Cardiac fibroblast (primary cell): ENCODE results near the gene TDRD12.

Experiments
- DNase-seq, 2 donors: peaks; one replicate each; pipeline versions ENCODE4 v3.0.0 to v3.0.0-alpha.2; 2010; ENCODE audit warnings: low read depth in 2 of 2
- H3K4me3 ChIP-seq, 2 donors: replicated peaks in 1 of 2; 1 replicate in 1 of 2; 2 replicates in 1 of 2; pipeline ENCODE4 v1.5.1; 2011; ENCODE audit warnings: low read depth in 2 of 2, low read length in 2 of 2, mild to moderate bottlenecking in 2 of 2, moderate library complexity in 1 of 2
- CTCF ChIP-seq: IDR thresholded peaks from one replicate; pipeline ENCODE4 v1.5.1; 2011; ENCODE audit warnings: low read depth, mild to moderate bottlenecking, low read length, inconsistent platforms

The TDRD12 gene

GRCh38 chr19:32812571-32812970 is 93.0 kb downstream of the TDRD12 start:
- DNase-seq: no peak
- H3K4me3 ChIP-seq: no peak overlapping the region
- TF ChIP-seq CTCF: no peak

- no peak for DNase-seq
- no peak overlapping the region for H3K4me3 ChIP-seq
- TF ChIP-seq CTCF: no peak
These were observed 94.4 kb downstream of the TDRD12 start for GRCh38 chr19:32813862-32814425.

GRCh38 chr19:32814624-32815023 is 95.1 kb downstream of the TDRD12 start:
- no peak overlapping the region for H3K4me3 ChIP-seq
- TF ChIP-seq CTCF: no peak
- no peak for DNase-seq

- no peak overlapping the region for H3K4me3 ChIP-seq
- TF ChIP-seq CTCF: no peak
- DNase-seq: no peak
These were observed 97.1 kb downstream of the TDRD12 start for GRCh38 chr19:32816555-32817099.

GRCh38 chr19:32817569-32818476 is 98.3 kb downstream of the TDRD12 start:
- DNase-seq: no peak
- no peak for TF ChIP-seq CTCF
- no peak overlapping the region for H3K4me3 ChIP-seq

- no peak for DNase-seq
- no peak for TF ChIP-seq CTCF
- H3K4me3 ChIP-seq: no peak overlapping the region
These were observed 99.0 kb downstream of the TDRD12 start for GRCh38 chr19:32818536-32818935.
